ENCODE results near the gene SDHAF3.
A peak's percentile ranks its signal among the peaks of the same experiment; 100 is the strongest.
"Not testable (repeated sequence)": the region's sequence is repeated elsewhere in the genome, so short reads cannot be mapped to it uniquely, and the experiment has no call there.

SDHAF3 gene

GRCh38 chr7:97126483-97127171, 9.1 kb downstream of the SDHAF3 start:
- DNase-seq, result no peak

GRCh38 chr7:97128736-97129135, 11.2 kb downstream of the SDHAF3 start:
- no peak for DNase-seq

- DNase-seq, result no peak
Observed at GRCh38 chr7:97130417-97131139, 13.1 kb downstream of the SDHAF3 start.

- no peak for DNase-seq
Observed at GRCh38 chr7:97133159-97133558, 15.7 kb downstream of the SDHAF3 start.

DNA sequence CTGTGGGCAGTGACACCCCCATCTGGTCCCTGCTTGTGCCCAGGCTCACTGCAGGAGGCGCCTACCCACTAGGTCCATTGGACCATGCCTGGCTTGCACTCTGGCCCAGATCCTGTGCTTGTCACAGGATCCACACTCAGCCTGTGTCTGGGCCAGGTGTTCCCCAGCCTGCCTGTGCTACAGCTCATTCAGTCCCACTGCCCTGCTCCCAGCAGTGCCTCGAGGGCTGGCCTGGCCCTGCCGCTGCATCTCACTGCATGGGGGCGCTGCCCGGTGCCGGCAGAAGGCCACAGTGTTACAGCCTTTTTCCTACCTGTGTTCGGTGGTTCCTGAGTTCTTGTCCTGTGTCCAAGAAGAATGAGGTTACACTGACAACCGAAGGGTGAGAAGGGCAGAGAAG, 21.3 kb downstream of the SDHAF3 start:
- no peak for DNase-seq

DNA sequence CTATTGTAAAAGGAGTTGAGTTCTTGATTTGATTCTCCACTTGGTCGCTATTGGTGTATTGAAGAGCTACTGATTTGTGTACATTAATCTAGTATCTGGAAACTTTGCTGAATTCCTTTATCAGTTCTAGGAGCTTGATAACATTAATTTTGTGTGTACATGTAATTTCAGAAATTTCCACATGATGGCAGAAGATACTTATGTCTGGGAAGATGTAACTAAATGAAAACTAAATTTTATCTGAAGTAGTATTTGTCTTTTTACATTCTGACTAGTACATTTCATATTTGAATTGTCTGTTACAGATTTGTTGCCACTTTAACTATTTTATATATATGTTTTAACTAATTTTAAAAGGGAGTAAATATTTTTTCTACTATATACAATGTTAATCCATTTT, 27.6 kb downstream of the SDHAF3 start:
- no peak for DNase-seq

DNA sequence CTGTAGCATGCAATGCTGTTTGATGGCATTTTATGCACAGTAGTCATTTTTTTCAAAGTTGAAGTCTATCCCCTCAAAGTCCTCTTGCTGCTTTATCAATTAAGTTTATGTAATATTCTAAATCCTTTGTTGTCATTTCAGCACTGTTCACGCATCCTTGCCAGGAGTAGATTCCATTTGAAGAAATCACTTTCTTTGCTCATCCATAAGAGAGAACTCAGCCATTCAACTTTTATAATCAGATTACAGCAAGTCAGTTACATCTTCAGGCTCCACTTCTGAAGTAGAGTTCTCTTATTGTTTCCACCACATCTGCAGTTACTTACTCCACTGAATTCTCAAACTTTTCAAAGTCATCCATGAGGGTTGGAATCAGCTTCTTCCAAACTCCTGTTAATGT, 32.3 kb downstream of the SDHAF3 start:
- DNase-seq, result no peak

- no peak for DNase-seq
Observed at GRCh38 chr7:97155897-97156418, 38.5 kb downstream of the SDHAF3 start.

DNA sequence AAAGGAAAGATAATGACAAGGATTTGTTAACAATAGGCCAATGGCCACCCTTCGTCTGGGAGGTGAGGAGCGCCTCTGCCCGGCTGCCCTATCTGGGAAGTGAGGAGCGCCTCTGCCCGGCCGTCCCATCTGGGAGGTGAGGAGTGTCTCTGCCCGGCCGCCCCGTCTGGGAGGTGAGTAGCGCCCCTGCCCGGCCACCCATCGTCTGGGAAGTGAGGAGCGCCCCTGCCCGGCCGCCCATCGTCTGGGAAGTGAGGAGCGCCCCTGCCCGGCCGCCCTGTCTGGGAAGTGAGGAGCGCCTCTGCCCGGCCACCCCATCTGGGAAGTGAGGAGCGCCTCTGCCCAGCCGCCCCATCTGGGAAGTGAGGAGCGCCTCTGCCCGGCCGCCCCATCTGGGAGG, 42.5 kb downstream of the SDHAF3 start:
- not testable (repeated sequence) for DNase-seq

- not testable (repeated sequence) for DNase-seq
Observed at GRCh38 chr7:97161609-97162008, 44.1 kb downstream of the SDHAF3 start.

GRCh38 chr7:97166308-97166707, 48.8 kb downstream of the SDHAF3 start:
- no peak for DNase-seq

GRCh38 chr7:97167176-97167575, 49.7 kb downstream of the SDHAF3 start:
- no peak for DNase-seq

DNA sequence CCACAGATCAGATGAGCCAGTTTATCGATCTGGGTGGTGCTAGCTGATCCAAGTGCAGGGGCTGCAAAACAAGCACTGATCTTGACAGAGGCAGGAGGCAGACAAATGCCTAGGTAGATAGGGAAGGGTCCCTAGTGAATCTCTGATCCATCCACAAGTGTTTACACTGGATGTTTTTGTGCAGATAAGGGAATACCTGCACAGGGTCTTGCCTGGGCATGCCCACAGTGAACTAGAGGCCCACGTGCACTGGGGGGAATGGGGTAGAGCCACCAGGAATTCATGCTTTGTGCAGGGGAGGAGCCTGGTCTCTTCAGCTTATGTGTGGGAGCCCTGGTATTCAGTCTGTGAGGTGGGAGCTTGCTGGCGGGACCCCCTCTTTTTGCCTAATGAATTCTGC, 50.3 kb downstream of the SDHAF3 start:
- no peak for DNase-seq

DNA sequence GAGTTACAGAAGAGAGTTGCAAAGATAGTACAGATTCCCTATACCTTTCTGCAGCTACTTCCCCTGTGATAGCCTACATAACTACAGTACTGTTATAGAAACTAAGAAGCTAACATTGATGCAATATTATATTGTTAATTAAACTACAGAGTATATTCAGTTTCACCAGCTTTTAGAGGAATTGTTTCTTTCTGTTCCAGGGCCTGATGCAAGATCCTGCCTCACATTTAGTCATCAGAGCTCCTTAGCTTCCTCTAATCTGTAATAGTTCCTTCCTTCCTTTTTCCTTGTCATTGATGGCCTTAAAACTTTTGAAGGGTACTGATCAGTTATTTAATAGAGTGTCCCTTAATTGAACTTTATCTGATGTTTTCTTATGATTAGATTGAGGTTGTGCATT, 56.8 kb downstream of the SDHAF3 start:
- DNase-seq, result no peak

DNA sequence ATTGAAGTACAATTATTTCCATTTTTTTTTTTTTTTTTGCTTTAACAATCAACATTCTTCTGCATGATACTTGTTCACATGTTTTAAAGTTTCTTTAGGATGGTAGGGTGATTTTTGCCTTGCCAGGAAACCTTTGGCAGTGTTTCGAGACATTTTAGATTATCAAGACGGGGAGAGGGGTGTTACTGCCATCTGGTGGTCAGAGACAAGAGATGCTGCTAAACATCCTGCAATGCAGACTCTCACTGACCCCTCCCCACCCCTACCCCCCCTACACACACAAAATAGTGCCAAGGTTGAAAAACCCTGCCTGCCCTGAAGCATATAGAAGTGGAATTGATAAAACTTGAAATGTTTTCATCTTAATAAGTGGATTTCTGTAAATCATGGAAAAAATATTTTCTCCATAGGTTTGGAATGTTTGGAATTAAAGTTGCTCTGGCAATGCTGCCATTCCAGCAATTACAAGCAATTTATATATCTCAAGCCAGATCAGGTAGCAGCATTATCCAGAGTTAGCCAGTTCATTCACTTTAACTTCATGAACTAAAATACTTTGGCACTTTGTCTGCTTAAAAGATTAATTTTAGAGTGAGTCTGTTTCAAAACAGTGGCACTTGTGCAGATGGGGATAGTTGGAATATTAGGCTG, 62.1 kb downstream of the SDHAF3 start:
- DNase-seq, result peak; percentile 56

DNA sequence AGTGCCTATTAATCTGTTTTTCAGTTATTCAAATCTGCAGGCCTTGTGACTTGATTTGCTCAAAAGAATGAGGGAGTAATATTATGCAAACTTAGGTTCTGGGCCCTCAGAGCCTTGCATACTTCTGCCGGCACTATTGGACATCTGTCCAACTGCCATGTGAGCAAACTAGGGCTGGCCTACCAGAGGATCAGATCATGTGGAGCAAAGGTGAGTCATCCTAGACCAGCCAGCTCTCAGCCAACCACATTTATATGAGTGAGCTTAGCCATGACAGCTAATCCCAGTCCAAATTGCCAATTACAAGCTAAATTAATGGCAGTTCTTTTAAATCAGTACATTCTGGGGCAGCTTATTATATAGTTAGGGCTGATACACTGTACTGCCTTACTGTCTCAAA, 69.6 kb downstream of the SDHAF3 start:
- DNase-seq, result no peak

- DNase-seq, result not testable (repeated sequence)
Observed at GRCh38 chr7:97196174-97196573, 78.7 kb downstream of the SDHAF3 start.

DNA sequence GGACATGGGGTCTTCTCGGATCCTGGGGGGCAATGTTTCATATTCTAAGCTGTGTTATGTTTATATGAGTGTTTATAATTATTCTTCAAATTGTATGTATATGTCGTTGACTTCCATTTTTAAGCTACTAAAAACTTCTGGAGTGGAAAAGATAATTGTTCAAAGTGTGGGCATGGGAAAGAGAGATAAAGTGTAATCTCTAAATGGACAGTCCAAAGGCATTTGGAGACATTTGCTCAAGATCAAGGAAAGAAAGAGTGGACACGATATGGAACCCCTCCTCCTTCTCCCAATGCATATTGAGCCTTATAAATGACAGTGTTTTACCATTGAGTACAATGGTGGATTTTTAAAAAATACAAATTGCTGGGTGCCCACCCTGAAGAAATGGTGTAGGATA, 81.1 kb downstream of the SDHAF3 start:
- no peak for DNase-seq

DNA sequence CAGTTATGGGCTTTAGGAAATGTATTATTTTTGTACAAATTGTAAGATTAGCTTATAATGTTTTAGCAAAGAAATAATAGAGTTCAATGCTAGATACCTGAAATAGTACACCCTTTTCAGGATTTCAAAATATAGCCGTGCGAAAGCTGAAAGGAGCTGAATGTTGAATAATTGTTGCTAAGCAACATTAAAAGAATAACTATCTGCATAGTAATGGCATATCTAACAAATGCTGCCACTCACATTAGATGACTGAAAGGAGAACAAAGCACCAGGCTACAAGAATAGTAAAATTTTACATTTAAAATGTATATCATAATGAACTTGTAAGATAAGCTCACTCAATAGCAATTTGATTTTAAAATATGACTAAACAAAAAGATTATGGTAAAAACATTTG, 82.5 kb downstream of the SDHAF3 start:
- DNase-seq, result no peak

- no peak for DNase-seq
Observed at GRCh38 chr7:97203957-97204356, 86.5 kb downstream of the SDHAF3 start.

- DNase-seq, result no peak
Observed at GRCh38 chr7:97204821-97205220, 87.3 kb downstream of the SDHAF3 start.

DNA sequence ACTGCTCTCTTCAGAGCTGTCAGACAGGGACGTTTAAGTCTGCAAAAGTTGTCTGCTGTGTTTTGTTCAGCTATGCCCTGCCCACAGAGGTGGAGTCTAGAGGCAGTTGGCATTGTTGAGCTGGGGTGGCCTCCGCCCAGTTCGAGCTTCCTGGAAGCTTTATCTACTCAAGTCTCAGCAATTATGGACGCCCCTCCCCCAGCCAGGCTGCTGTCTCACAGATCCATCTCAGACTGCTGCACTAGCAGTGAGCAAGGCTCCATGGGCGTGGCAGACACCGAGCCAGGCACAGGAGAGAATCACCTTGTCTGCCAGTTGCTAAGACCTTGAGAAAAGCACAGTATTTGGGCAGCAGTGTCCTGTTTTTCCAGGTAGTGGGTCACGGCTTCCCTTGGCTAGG, 98.1 kb downstream of the SDHAF3 start:
- DNase-seq, result peak; percentile 22

GRCh38 chr7:97218767-97219166, 101.3 kb downstream of the SDHAF3 start:
- DNase-seq, result no peak

- no peak for DNase-seq
Observed at GRCh38 chr7:97219237-97219636, 101.7 kb downstream of the SDHAF3 start.

Data from NCI-H774 (cell line).